ENCODE data around the gene OCEL1.

Gene OCEL1

GRCh38 chr19:17209126-17210036, 16.6 kb upstream of the OCEL1 start:
- no peak for DNase-seq (ENCODE audit: low spot score)

GRCh38 chr19:17210296-17210695, 15.7 kb upstream of the OCEL1 start:
- DNase-seq (ENCODE audit: low spot score) = no peak

GRCh38 chr19:17211547-17212446, 14.2 kb upstream of the OCEL1 start:
- no peak for DNase-seq (ENCODE audit: low spot score)

- no peak for DNase-seq (ENCODE audit: low spot score)
These were observed 12.7 kb upstream of the OCEL1 start for GRCh38 chr19:17213334-17213733.

GRCh38 chr19:17214508-17215126, 11.4 kb upstream of the OCEL1 start:
- no peak for DNase-seq (ENCODE audit: low spot score)

- peak; percentile 90 for DNase-seq (ENCODE audit: low spot score)
These were observed 10.7 kb upstream of the OCEL1 start, which contains the start of gene USE1 for GRCh38 chr19:17215127-17215971. TSS of gene USE1 (plus strand) at chr19:17215357. CDS start at chr19:17215406, 49 bp downstream.

- no peak for DNase-seq (ENCODE audit: low spot score)
These were observed 9.9 kb upstream of the OCEL1 start for GRCh38 chr19:17216058-17216670.

GRCh38 chr19:17219286-17219685, 6.7 kb upstream of the OCEL1 start:
- no peak for DNase-seq (ENCODE audit: low spot score)

- no peak for DNase-seq (ENCODE audit: low spot score)
These were observed 5.7 kb upstream of the OCEL1 start for GRCh38 chr19:17220207-17220758.

DNA sequence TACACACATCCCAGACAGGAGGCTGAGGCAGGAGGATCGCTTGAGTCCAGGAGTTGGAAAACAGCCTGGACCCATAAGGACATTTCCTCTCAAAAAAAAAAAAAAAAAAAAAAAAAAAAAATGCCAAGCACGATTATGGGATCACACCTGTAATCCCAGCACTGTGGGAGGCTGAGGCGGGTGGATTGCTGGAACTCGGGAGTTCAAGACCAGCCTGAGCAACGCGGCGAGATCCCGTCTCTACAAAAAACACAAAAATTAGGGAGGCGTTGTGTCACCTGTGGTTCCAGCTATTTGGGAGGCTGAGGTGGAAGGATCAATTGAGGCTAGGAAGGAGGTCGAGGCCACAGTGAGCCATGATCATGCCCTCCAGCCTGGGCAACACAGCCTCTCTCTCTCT, 973 bp upstream of the OCEL1 start:
- no peak for DNase-seq (ENCODE audit: low spot score)

DNA sequence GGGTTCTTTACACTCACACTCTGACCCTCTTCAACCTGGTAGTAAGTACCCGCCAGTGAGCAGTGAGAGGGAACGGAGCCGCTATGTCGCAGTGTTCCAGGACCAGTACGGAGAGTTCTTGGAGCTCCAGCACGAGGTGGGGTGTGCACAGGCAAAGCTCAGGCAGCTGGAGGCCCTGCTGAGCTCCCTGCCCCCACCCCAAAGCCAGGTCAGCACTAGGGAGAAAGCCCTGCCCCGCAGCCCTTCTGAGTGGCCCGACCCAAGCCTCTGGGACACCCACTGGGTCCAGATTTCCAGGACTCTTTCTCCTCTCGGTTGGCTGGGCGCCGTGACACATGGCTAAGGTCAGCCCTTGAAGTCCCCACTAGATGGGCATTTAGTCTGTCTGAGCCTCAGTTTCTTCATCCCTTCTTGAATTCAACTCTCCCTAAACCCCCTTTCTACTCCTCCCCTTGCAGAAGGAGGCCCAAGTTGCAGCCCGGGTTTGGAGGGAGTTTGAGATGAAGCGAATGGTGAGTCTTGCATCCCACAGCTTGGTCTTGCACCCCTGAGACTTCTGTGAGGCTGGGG, 1.9 kb downstream of the OCEL1 start:
- no peak for DNase-seq (ENCODE audit: low spot score)

GRCh38 chr19:17229890-17230289, 3.9 kb downstream of the OCEL1 start:
- no peak for DNase-seq (ENCODE audit: low spot score)

DNA sequence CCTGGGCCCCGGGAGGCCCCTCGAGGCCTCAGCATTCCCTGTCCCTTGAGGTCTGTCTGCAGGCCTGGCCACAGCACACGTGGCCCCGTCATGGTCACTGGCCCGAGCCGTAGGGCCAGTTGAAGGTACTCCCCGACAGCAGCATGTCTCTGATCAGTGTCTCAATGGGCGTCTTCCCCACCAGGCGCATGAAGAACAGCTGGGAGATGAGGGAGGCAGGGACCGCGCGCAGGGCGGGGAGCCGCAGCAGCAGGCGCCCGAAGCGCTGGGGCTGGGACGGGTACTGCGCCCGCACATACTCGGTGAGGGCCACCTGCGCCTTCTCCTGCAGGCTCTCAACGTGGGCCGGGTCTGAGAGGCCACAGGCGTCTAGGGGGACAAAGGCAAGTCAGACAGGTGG, 6.2 kb downstream of the OCEL1 start:
- no peak for DNase-seq (ENCODE audit: low spot score)

DNA sequence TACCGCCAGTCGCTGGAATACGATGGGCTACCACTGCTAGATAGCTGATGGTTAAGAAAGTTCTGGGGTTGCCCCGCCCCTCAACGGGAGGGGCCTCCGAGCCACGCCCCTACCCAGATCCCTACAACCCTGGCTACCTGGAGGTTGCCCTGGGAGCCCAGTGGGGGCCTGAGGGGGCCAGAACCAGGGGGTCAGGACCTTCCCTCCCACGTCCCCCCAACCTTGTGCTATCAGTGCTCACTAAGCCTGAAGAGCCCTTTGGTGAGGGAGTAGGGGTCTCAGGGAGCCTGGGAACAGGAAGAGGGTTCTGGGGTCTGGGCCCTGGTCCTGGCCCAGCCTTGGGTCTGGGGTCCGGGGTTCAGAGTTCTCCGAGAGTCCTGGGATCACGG, 8.9 kb downstream of the OCEL1 start:
- no peak for DNase-seq (ENCODE audit: low spot score)

GRCh38 chr19:17235300-17235970, 9.4 kb downstream of the OCEL1 start:
- peak; percentile 66 for DNase-seq (ENCODE audit: low spot score)

GRCh38 chr19:17235971-17236777, 10.1 kb downstream of the OCEL1 start:
- no peak for DNase-seq (ENCODE audit: low spot score)

DNA sequence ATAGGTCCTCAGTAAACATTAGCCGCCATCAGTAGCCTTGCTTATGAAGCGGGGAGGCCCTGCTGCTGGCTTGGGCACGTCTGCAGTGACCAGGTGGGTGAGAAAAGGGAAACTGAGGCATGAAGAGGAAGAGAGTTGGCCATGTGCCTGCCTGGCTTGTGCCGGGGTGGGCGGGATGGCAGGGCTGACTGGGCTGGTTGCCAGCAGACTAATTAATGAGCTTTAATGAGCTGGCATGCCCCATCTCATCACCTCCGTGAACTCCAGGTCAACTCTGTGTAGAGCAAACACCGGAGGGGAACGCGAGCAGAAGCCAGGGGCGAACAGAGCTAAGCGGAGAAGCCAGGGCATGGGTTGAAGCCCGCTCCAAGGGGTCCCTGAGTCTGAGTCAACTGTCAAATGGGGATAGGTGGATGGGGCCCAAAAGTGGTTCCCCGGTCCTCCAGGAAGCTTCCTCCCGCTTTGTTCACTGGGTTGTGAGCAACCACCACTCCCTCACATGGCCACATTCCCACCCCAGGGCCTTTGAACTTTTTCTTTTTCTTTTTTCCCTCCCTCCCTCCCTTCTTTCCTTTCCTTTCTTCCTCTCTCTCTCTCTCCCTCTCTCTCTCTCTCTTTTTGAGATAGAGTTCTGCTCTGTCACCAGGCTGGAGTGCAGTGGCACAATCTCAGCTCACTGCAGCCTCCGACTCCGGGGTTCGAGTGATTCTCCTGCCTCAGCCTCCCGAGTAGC, 11.0 kb downstream of the OCEL1 start:
- DNase-seq (ENCODE audit: low spot score) = no peak
